OCI-LY3 (cell line): ENCODE data around the gene CYTH3.

Source experiments
- CTCF ChIP-seq: fragments of 200-600, 300-600 bp; sonication (generic); IDR thresholded peaks from 2 replicates; pipeline ENCODE4 v1.5.1; 2014; ENCODE audit warnings: antibody characterized with exemption, low read length, low read depth
- EZH2phosphoT487 ChIP-seq: fragments of 200-600 bp; shearing (Covaris generic); IDR thresholded peaks from 2 replicates; pipeline ENCODE4 v1.6.1; 2018; ENCODE audit warnings: antibody characterized with exemption, mixed run types, low read depth

GRCh38 chr7:6290319-6290741 is 17.9 kb upstream of the CYTH3 start:
- no peak for TF ChIP-seq CTCF
- TF ChIP-seq EZH2phosphoT487, result no peak
